Progenitor cell of endocrine pancreas (in vitro differentiated cells): ENCODE measurements around the gene SPRED3. TPM values are rescaled to one million over a fixed set of nuclear protein-coding genes. Genes with fewer than 3 reads are reported as not detected.
A peak's percentile ranks its signal among the peaks of the same experiment; 100 is the strongest.

ENCODE experiments used
- DNase-seq: peaks from one replicate; pipeline ENCODE4 v3.0.0; 2021; ENCODE audit warnings: low spot score; ENCODE audit not compliant: unreplicated experiment
- H3K27ac Mint-ChIP-seq: 2 replicates; pipeline ENCODE4 v1.8.0; 2021; ENCODE audit warnings: mild to moderate bottlenecking, moderate library complexity, mixed read lengths
- H3K27me3 Mint-ChIP-seq: 2 replicates; pipeline ENCODE4 v1.8.0; 2021; ENCODE audit warnings: mixed read lengths
- H3K36me3 Mint-ChIP-seq: 2 replicates; pipeline ENCODE4 v1.8.0; 2022; ENCODE audit warnings: mixed read lengths; ENCODE audit not compliant: insufficient read depth
- H3K4me1 Mint-ChIP-seq: 2 replicates; pipeline ENCODE4 v1.8.0; 2021; ENCODE audit warnings: low read depth, mixed read lengths
- H3K4me3 Mint-ChIP-seq: 2 replicates; pipeline ENCODE4 v1.8.0; 2021; ENCODE audit warnings: low read depth, mild to moderate bottlenecking, moderate library complexity, mixed read lengths
- H3K9me3 Mint-ChIP-seq: 2 replicates; pipeline ENCODE4 v1.8.0; 2021; ENCODE audit warnings: low read depth, mixed read lengths
- CTCF ChIP-seq: fragments of 200-600 bp; sonication (generic); IDR thresholded peaks from one replicate; pipeline ENCODE4 v1.5.0; 2021; ENCODE audit warnings: antibody characterized with exemption, mild to moderate bottlenecking; ENCODE audit not compliant: unreplicated experiment
- total RNA-seq: library from RNA; stranded (reverse); gene quantifications from 2 replicates; pipeline ENCODE4 v1.2.1, GENCODE V29; 2021

SPRED3 gene
- total RNA-seq, 1 donor from 2014 or later: 13.0 TPM

- DNase-seq: no peak
- no peak for TF ChIP-seq CTCF
- peaks cover 23% of the 10 kb centered on the region for H3K27me3 Mint-ChIP-seq
- H3K36me3 Mint-ChIP-seq: no peaks in the 10 kb centered on the region
- H3K27ac Mint-ChIP-seq: peak overlapping the region; percentile 24
- H3K9me3 Mint-ChIP-seq: no peaks in the 10 kb centered on the region
- H3K4me3 Mint-ChIP-seq: no peak overlapping the region
- no peaks in the 10 kb centered on the region for H3K4me1 Mint-ChIP-seq
Observed at GRCh38 chr19:38367041-38367440, 21.5 kb upstream of the SPRED3 start.

- peaks cover 3% of the 10 kb centered on the region for H3K4me1 Mint-ChIP-seq
- H3K9me3 Mint-ChIP-seq: no peaks in the 10 kb centered on the region
- no peak overlapping the region for H3K27ac Mint-ChIP-seq
- no peak for DNase-seq
- TF ChIP-seq CTCF: no peak
- H3K27me3 Mint-ChIP-seq: peaks cover 23% of the 10 kb centered on the region
- H3K4me3 Mint-ChIP-seq: no peak overlapping the region
- H3K36me3 Mint-ChIP-seq: no peaks in the 10 kb centered on the region
Observed at GRCh38 chr19:38369584-38369983, 18.9 kb upstream of the SPRED3 start.

- Mint-ChIP-seq H3K27ac (no peak overlapping the region), H3K27me3 (peaks cover 23% of the 10 kb centered on the region), H3K4me1 (peaks cover 6% of the 10 kb centered on the region), H3K4me3 (no peak overlapping the region), H3K9me3 (no peaks in the 10 kb centered on the region), H3K36me3 (peaks cover 1% of the 10 kb centered on the region)
- DNase-seq: no peak
- TF ChIP-seq CTCF: no peak
Observed at GRCh38 chr19:38370299-38370698, 18.2 kb upstream of the SPRED3 start.

- Mint-ChIP-seq H3K27me3 (peaks cover 23% of the 10 kb centered on the region), H3K4me3 (no peak overlapping the region), H3K36me3 (peaks cover 1% of the 10 kb centered on the region), H3K4me1 (peaks cover 12% of the 10 kb centered on the region), H3K27ac (no peak overlapping the region), H3K9me3 (no peaks in the 10 kb centered on the region)
- TF ChIP-seq CTCF: no peak
- no peak for DNase-seq
Observed at GRCh38 chr19:38371081-38371480, 17.4 kb upstream of the SPRED3 start.

GRCh38 chr19:38373907-38374331 lies 14.6 kb upstream of the SPRED3 start:
- Mint-ChIP-seq H3K27me3 (peaks cover 21% of the 10 kb centered on the region), H3K27ac (peak overlapping the region; percentile 97), H3K4me3 (peak overlapping the region; percentile 98), H3K9me3 (no peaks in the 10 kb centered on the region), H3K36me3 (peaks cover 1% of the 10 kb centered on the region), H3K4me1 (peaks cover 13% of the 10 kb centered on the region)
- DNase-seq: no peak
- no peak for TF ChIP-seq CTCF
